ENCODE measurements around the gene RANBP10.

DNA sequence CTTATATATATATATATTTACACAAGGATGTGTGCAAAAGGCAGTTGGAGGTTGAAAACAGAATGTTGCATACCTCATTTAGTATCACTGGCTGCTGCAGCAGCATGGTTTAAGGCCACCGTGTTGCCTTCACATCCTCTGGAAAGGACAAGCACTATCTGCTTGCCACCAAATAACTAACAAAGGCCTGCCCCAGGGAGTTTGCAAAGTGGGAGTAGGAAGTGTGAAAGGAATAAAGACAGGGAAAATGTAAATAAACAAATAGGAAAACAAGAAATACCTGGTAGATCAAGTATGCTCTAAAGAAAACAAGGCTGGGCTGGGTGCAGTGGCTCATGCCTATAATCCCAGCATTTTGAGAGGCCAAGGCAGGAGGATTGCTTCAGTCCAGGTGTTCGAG lies 53.7 kb downstream of the RANBP10 start:
- no peak for TF ChIP-seq ISL1 (CRISPR knock-in tag; IDR thresholded peaks at IDR 0.05)
- TF ChIP-seq TOX (CRISPR knock-in tag; IDR thresholded peaks at IDR 0.05; ENCODE audit: borderline replicate concordance), result no peak
- TF ChIP-seq GLIS3 (CRISPR knock-in tag; IDR thresholded peaks at IDR 0.05), result no peak
- TF ChIP-seq ZFP3 (CRISPR knock-in tag; IDR thresholded peaks at IDR 0.05), result no peak
- TF ChIP-seq ZC3H10 (CRISPR knock-in tag; IDR thresholded peaks at IDR 0.05), result no peak
- no peak for TF ChIP-seq OSR1 (CRISPR knock-in tag; IDR thresholded peaks at IDR 0.05)
- TF ChIP-seq RARB (CRISPR knock-in tag; IDR thresholded peaks at IDR 0.05), result no peak
- TF ChIP-seq ZNF565 (CRISPR knock-in tag; conservative IDR thresholded peaks at IDR 0.05; ENCODE audit: low read depth), result no peak
- TF ChIP-seq, protein P1, sequence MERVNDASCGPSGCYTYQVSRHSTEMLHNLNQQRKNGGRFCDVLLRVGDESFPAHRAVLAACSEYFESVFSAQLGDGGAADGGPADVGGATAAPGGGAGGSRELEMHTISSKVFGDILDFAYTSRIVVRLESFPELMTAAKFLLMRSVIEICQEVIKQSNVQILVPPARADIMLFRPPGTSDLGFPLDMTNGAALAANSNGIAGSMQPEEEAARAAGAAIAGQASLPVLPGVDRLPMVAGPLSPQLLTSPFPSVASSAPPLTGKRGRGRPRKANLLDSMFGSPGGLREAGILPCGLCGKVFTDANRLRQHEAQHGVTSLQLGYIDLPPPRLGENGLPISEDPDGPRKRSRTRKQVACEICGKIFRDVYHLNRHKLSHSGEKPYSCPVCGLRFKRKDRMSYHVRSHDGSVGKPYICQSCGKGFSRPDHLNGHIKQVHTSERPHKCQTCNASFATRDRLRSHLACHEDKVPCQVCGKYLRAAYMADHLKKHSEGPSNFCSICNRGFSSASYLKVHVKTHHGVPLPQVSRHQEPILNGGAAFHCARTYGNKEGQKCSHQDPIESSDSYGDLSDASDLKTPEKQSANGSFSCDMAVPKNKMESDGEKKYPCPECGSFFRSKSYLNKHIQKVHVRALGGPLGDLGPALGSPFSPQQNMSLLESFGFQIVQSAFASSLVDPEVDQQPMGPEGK (CRISPR knock-in tag; IDR thresholded peaks at IDR 0.05; ENCODE audit: borderline replicate concordance), result no peak
- TF ChIP-seq ZFP30 (CRISPR knock-in tag; IDR thresholded peaks at IDR 0.05), result no peak
- TF ChIP-seq CSDC2 (CRISPR knock-in tag; IDR thresholded peaks at IDR 0.05), result no peak
- no peak for TF ChIP-seq SNAI2 (CRISPR knock-in tag; IDR thresholded peaks at IDR 0.05)
- no peak for TF ChIP-seq BACH2 (CRISPR knock-in tag; IDR thresholded peaks at IDR 0.05; ENCODE audit: borderline replicate concordance)
- TF ChIP-seq, protein P2, sequence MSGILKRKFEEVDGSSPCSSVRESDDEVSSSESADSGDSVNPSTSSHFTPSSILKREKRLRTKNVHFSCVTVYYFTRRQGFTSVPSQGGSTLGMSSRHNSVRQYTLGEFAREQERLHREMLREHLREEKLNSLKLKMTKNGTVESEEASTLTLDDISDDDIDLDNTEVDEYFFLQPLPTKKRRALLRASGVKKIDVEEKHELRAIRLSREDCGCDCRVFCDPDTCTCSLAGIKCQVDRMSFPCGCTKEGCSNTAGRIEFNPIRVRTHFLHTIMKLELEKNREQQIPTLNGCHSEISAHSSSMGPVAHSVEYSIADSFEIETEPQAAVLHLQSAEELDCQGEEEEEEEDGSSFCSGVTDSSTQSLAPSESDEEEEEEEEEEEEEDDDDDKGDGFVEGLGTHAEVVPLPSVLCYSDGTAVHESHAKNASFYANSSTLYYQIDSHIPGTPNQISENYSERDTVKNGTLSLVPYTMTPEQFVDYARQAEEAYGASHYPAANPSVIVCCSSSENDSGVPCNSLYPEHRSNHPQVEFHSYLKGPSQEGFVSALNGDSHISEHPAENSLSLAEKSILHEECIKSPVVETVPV (CRISPR knock-in tag; IDR thresholded peaks at IDR 0.05), result no peak

All from SK-N-SH treated with all-trans-retinoic acid at 6 μM for 48 hours (cell line).